Muscle of leg (tissue), 11 donors: Measurements from ENCODE around the gene DAB1. TPM values are rescaled to one million over a fixed set of nuclear protein-coding genes. Genes with fewer than 3 reads are reported as not detected.

Experiments
- DNase-seq: peaks from one replicate; pipeline ENCODE4 v3.0.0; 2013
- H3K27ac ChIP-seq: one replicate; pipeline ENCODE4 v1.5.1; 2013; ENCODE audit warnings: mild to moderate bottlenecking, low read length, control low read depth
- H3K27me3 ChIP-seq: one replicate; pipeline ENCODE4 v1.6.1; 2013; ENCODE audit warnings: low read length; ENCODE audit not compliant: control insufficient read depth, insufficient read depth
- H3K36me3 ChIP-seq: one replicate; pipeline ENCODE4 v1.6.1; 2013; ENCODE audit warnings: low read length; ENCODE audit not compliant: control insufficient read depth, insufficient read depth
- H3K4me1 ChIP-seq: one replicate; pipeline ENCODE4 v1.6.1; 2013; ENCODE audit warnings: low read length; ENCODE audit not compliant: control insufficient read depth, insufficient read depth
- H3K4me3 ChIP-seq: one replicate; pipeline ENCODE4 v1.5.1; 2013; ENCODE audit warnings: low read length, control low read depth
- H3K9me3 ChIP-seq: replicated peaks from 2 replicates; pipeline ENCODE4 v1.6.1; 2013; ENCODE audit warnings: low read depth, low read length; ENCODE audit not compliant: control insufficient read depth
- WGBS: methylation state at CpG from one replicate; pipeline ENCODE4 v1.1.5; 2013; ENCODE audit warnings: missing lambda C conversion rate; ENCODE audit not compliant: insufficient coverage; 5-methylcytosine and 5-hydroxymethylcytosine counted together
- polyA plus RNA-seq, 8 donors: library from polyadenylated mRNA; unstranded; fragments of 120-200 nt; gene quantifications; one replicate each; pipeline versions ENCODE4 v1.2.1 to v1.2.3, GENCODE V29; 2013; ENCODE audit warnings: inconsistent platforms in 1 of 8, low replicate concordance in 1 of 8; ENCODE audit not compliant: insufficient read length in 8 of 8, insufficient read depth in 1 of 8
- total RNA-seq: library from RNA; stranded (reverse); fragments of 120-200 nt; gene quantifications from one replicate; pipeline ENCODE4 v1.2.4, GENCODE V29; 2013

DAB1 gene
- total and polyA plus RNA-seq, 9 donors: 1.1 to 8.1 (median 2.6) TPM

DNA sequence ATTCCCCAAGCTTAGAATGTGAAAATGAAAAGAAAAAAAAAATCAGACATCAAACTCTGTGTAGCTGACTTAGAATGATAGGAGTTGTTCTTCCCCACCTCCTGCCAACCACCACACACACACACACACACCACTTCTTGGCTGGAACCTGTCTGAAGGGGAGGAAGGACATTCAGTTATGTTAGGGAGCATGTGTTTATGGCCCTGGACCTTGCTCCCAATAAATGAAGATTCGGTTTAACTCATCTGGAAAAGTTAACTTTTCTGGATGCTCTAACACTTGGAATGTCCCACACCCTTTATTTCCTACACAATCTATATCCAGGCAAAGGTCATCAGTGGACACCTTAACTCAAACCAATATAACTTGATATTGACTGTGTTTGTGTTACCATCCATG is 112.4 kb downstream of the DAB1 start:
- H3K4me1 ChIP-seq: no peaks in the 10 kb centered on the region
- H3K4me3 ChIP-seq: no peak overlapping the region
- no peak for DNase-seq
- H3K27me3 ChIP-seq: no peaks in the 10 kb centered on the region
- WGBS: no CpG with 5 or more reads among the region's 1 CpG
- no peaks in the 10 kb centered on the region for H3K9me3 ChIP-seq
- H3K36me3 ChIP-seq: no peaks in the 10 kb centered on the region
- no peak overlapping the region for H3K27ac ChIP-seq

DNA sequence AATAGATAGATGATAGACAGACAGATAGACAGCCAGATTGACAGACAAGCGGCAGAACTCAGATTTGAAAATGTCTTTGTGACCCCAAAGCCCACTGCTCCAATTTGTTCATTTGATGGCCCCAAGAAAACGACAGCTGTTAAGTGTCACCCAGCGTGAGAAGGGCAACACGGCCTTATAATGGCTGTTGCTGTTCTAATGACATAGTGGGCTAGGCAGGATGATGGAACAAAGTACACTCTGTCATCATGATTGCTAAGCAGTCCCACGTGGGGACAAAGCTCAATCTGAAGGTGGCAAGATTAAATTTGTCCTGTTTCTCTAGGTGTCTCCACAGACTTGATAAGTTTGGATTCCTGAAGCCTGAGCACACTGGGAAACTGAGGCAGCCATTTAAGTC is 112.9 kb downstream of the DAB1 start:
- Histone ChIP-seq H3K36me3 (no peaks in the 10 kb centered on the region), H3K4me3 (no peak overlapping the region), H3K27ac (no peak overlapping the region), H3K9me3 (no peaks in the 10 kb centered on the region), H3K27me3 (no peaks in the 10 kb centered on the region), H3K4me1 (no peaks in the 10 kb centered on the region)
- DNase-seq: no peak
- WGBS: 51% methylated on average over 5 of the region's 5 CpGs

DNA sequence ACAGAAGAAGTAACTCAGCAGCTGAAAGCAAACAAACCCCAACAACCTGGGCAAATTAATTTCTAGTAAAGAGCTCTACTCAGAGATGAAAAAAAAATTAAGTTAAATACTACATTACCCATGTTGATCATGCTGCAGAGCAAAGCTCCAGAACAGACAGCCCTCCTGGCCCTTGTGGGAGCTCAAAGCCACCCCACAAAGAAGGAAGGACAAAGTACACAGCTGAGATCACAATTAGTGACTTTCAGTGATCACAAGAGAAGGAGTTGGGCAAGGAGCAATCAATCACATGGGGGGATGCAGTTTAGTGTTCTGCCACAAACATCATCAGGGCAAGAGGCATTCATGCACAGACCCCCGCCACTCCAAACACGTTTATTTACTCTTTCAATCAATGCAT is 114.2 kb downstream of the DAB1 start:
- H3K27me3 ChIP-seq: no peaks in the 10 kb centered on the region
- no peaks in the 10 kb centered on the region for H3K9me3 ChIP-seq
- no peak for DNase-seq
- WGBS: no CpG with 5 or more reads among the region's 2 CpGs
- no peak overlapping the region for H3K4me3 ChIP-seq
- no peaks in the 10 kb centered on the region for H3K36me3 ChIP-seq
- H3K27ac ChIP-seq: no peak overlapping the region
- no peaks in the 10 kb centered on the region for H3K4me1 ChIP-seq

DNA sequence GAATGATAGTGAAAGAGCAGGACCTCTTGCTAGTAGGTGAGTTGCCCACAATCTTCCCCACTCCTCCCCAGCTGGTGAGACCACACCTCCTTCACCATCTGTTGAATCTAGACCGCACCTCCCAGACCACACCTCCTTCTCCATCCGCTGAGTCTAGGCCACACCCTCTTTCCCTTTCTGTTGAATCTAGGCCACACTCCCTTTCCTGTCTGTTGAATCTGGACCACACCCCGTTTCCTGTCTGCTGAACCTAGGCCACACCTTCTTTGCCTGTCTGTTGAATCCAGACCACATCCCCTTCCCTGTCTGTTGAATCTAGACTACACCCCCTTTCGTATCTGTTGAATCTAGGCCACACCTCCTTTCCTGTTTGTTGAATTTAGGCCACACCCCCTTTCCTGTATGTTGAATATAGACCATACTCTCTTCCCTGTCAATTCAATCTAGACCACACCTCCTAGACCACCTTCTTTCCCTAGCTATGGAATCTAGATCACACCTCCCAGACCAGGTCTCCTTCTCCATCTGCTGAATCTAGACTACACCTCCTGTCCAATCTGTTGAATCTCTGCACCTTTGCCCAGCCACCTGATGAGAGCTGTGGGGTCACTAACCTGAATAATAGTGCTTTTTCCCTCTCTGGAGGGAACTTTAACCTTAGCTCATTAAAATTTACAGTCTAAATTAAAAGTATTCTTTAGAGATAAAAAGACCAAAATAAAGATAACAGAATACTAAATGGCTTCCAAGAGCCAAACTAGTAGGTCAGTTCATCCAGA is 116.3 kb downstream of the DAB1 start:
- no peaks in the 10 kb centered on the region for H3K4me1 ChIP-seq
- H3K4me3 ChIP-seq: no peak overlapping the region
- no peaks in the 10 kb centered on the region for H3K27me3 ChIP-seq
- no peak overlapping the region for H3K27ac ChIP-seq
- 89% methylated on average over 4 of the region's 4 CpGs for WGBS
- DNase-seq: peak; percentile 3
- H3K36me3 ChIP-seq: no peaks in the 10 kb centered on the region
- H3K9me3 ChIP-seq: no peaks in the 10 kb centered on the region

DNA sequence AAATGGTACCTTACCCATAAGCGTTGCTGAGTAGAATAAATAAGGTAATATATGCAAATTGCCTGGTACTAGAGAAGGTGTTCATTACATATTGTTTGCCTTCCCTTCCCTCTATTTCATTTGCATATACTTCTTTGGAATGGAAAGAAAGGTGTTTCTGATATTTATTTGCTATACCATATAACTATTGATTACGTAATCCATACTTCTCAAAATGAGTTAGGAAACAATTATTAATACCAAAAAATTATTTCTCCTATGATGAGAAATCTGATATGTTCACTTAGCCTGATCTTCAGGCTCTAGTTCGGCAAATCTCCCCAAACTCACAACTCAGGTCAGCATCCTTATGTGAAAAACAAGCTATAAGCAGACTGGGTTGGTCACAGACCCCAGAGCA is 119.3 kb downstream of the DAB1 start:
- Histone ChIP-seq H3K36me3 (no peaks in the 10 kb centered on the region), H3K27ac (no peak overlapping the region), H3K9me3 (no peaks in the 10 kb centered on the region), H3K4me3 (no peak overlapping the region), H3K27me3 (no peaks in the 10 kb centered on the region), H3K4me1 (no peaks in the 10 kb centered on the region)
- WGBS: 71% methylated on average over 1 of the region's 3 CpGs
- no peak for DNase-seq

DNA sequence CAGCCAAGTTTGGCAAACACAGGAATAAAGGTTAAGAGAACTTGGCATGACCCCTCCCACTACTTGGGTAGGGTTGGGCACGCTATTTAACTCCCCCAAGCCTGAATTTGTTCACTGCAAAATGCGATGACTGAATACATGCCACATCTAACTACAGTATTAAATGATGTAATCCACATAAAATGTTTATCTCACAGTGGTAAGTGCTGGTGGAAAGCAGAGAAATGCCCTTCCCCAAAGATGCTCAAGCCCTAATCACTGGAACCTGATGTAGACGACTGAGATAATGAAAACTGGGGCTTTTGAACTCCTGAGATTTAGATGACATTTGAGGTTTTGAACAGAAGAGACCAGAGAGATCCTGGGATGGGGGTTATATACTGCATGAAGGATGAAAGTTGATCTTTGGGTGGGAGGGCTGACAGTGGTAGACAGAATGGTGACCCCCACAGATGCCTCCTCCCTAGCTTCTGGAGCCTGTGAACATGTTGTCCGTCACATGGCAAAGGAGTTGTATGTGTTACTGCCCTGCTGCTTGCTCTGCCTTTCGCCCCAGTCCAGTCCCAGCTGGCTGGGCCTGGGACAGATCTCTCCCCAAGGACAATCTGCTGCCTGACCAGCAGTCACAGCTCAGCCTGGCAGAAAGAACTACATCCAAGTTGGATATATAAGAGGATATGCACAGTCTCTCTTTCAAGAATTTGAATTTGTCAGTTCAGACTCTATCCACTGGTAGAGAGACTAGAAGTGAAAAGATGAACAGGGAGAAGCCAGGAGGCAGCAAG is 120.9 kb downstream of the DAB1 start:
- WGBS: 40% methylated on average over 1 of the region's 5 CpGs
- Histone ChIP-seq H3K4me3 (no peak overlapping the region), H3K27ac (no peak overlapping the region), H3K36me3 (no peaks in the 10 kb centered on the region), H3K4me1 (no peaks in the 10 kb centered on the region), H3K27me3 (no peaks in the 10 kb centered on the region), H3K9me3 (no peaks in the 10 kb centered on the region)
- no peak for DNase-seq

DNA sequence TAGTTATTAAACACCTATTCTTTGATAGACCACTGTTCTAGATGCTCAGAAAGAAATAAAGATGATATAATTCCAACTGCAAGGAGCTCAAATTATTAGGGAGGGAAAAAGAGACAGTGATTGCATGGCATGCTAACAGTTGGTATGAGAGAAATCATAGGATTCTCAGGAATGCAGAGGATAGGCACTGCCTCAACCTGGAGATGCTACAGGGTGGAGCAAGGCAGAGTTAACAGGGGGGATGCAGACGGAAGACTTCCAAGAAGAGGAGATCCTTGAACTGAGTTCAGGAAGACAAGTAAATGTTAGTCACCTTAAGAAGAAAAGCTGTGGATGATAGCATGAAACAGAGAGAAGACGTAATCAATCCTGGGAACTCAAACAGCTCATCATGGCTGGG is 123.7 kb downstream of the DAB1 start:
- WGBS: 57% methylated on average over 2 of the region's 2 CpGs
- DNase-seq: no peak
- Histone ChIP-seq H3K27me3 (no peaks in the 10 kb centered on the region), H3K4me3 (no peak overlapping the region), H3K9me3 (no peaks in the 10 kb centered on the region), H3K27ac (no peak overlapping the region), H3K36me3 (no peaks in the 10 kb centered on the region), H3K4me1 (no peaks in the 10 kb centered on the region)

DNA sequence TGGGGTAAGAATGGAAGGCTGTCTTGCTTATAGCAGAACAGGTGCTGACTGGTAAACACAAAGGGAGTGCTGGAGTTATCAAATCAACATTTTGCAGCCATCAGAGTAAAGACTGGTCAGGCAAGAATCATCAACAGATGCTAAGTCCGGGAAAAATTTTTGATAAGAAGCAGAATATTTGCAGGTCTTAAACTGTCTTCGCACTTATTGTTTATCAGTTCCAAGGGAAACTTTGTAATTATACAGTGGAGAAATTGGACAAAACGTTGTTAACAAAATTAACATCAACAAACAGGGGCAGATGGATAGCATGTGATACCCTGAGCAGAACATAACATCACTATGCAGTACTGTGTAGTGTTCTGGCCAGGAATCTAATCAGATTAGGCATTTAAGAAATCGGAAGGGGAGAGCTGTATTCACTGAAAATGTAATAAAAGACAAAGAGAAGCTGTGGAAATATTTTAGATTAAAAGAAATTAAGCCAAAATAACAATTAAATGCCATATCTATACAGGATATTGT is 127.1 kb downstream of the DAB1 start:
- no CpG with 5 or more reads among the region's 4 CpGs for WGBS
- H3K27ac ChIP-seq: no peak overlapping the region
- H3K9me3 ChIP-seq: no peaks in the 10 kb centered on the region
- no peaks in the 10 kb centered on the region for H3K4me1 ChIP-seq
- no peak for DNase-seq
- no peaks in the 10 kb centered on the region for H3K36me3 ChIP-seq
- H3K27me3 ChIP-seq: no peaks in the 10 kb centered on the region
- H3K4me3 ChIP-seq: no peak overlapping the region

DNA sequence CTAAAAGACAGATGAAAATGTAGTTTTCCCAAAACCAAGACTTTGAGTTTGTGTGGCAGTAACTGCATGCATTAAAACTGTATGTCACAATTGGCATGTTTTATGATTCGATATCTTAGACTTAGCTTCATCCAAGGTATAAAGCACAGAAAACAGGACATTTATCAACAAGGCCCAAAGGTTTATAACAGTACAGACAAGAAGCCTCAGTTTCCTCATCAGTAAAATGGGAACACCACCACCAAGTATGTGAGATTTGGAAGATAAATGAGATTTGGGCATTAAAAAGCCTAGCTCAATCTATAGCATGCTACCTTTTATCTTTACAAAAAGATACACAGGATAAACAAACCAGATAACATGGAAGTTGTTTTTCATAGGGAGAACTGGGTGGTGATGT is 128.5 kb downstream of the DAB1 start:
- no peak overlapping the region for H3K4me3 ChIP-seq
- WGBS: no CpG with 5 or more reads among the region's 1 CpG

DNA sequence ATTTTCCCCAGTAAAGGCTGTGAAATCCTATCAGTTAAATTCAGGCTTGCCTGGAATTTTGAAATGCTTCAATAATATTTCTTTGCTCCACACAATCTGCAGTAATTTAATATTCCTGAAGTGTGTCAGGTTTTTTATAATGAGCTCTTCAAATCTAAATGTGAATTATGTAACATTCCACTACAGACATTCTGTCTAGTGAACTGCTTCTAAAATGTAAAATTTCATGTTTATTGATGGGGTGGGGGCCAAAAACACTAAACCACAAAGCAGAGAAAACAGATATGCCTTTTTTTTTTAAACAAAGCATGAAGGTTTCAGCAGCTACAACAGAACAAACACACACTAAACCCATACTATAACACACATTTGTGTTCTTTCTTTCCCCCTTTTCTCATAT is 129.7 kb downstream of the DAB1 start:
- no peaks in the 10 kb centered on the region for H3K27me3 ChIP-seq
- no peaks in the 10 kb centered on the region for H3K4me1 ChIP-seq
- H3K36me3 ChIP-seq: no peaks in the 10 kb centered on the region
- H3K9me3 ChIP-seq: no peaks in the 10 kb centered on the region
- no peak for DNase-seq
- no peak overlapping the region for H3K4me3 ChIP-seq
- no peak overlapping the region for H3K27ac ChIP-seq

More for the DNA sequence above, 128.5 kb downstream of the DAB1 start:
- Histone ChIP-seq H3K9me3 (no peaks in the 10 kb centered on the region), H3K36me3 (no peaks in the 10 kb centered on the region), H3K4me1 (no peaks in the 10 kb centered on the region), H3K27me3 (no peaks in the 10 kb centered on the region), H3K27ac (no peak overlapping the region)
- DNase-seq: no peak
